Measurements from ENCODE around the gene KLHL28. TPM values are rescaled to one million over a fixed set of nuclear protein-coding genes. Genes with fewer than 3 reads are reported as not detected.
A peak's percentile ranks its signal among the peaks of the same experiment; 100 is the strongest.

Gene KLHL28
- total RNA-seq, 6 experiments from 2014 or later, result 6.6 to 9.6 (median 8.5) TPM

- Mint-ChIP-seq H3K36me3 (ENCODE audit: low read depth) (no peaks in the 10 kb centered on the region), H3K27me3 (ENCODE audit: insufficient read depth) (peaks cover 8% of the 10 kb centered on the region), H3K27ac (no peak overlapping the region), H3K9me3 (peaks cover 8% of the 10 kb centered on the region; the same call in 1 of the 2 replicates), H3K4me1 (ENCODE audit: low read depth) (no peaks in the 10 kb centered on the region), H3K4me3 (no peak overlapping the region)
- DNase-seq, result peak; percentile 19
- no peak for TF ChIP-seq CTCF (IDR thresholded peaks at IDR 0.05)
These were observed 46.9 kb downstream of the KLHL28 start for GRCh38 chr14:44914849-44915248.

GRCh38 chr14:44912041-44912869 lies 49.5 kb downstream of the KLHL28 start:
- H3K36me3 Mint-ChIP-seq (ENCODE audit: low read depth), result no peaks in the 10 kb centered on the region
- H3K27ac Mint-ChIP-seq, result no peak overlapping the region
- H3K27me3 Mint-ChIP-seq (ENCODE audit: insufficient read depth), result peaks cover 8% of the 10 kb centered on the region
- H3K4me1 Mint-ChIP-seq (ENCODE audit: low read depth), result no peaks in the 10 kb centered on the region
- DNase-seq, result no peak
- no peak overlapping the region for H3K4me3 Mint-ChIP-seq
- peaks cover 8% of the 10 kb centered on the region; the same call in 1 of the 2 replicates for H3K9me3 Mint-ChIP-seq
- TF ChIP-seq CTCF (IDR thresholded peaks at IDR 0.05), result no peak

- H3K9me3 Mint-ChIP-seq, result peaks cover 8% of the 10 kb centered on the region; the same call in 1 of the 2 replicates
- no peak for DNase-seq
- no peak overlapping the region for H3K27ac Mint-ChIP-seq
- no peaks in the 10 kb centered on the region for H3K36me3 Mint-ChIP-seq (ENCODE audit: low read depth)
- no peaks in the 10 kb centered on the region for H3K4me1 Mint-ChIP-seq (ENCODE audit: low read depth)
- TF ChIP-seq CTCF (IDR thresholded peaks at IDR 0.05), result no peak
- H3K4me3 Mint-ChIP-seq, result no peak overlapping the region
- H3K27me3 Mint-ChIP-seq (ENCODE audit: insufficient read depth), result peaks cover 8% of the 10 kb centered on the region
These were observed 50.9 kb downstream of the KLHL28 start for GRCh38 chr14:44910821-44911220.

GRCh38 chr14:44901696-44902095 lies 60.1 kb downstream of the KLHL28 start:
- Mint-ChIP-seq H3K27me3 (ENCODE audit: insufficient read depth) (no peaks in the 10 kb centered on the region), H3K4me3 (no peak overlapping the region), H3K4me1 (ENCODE audit: low read depth) (peaks cover 21% of the 10 kb centered on the region), H3K36me3 (ENCODE audit: low read depth) (0 out of 2 replicates have a peak, but pooled peaks cover 4% of the 10 kb centered on the region), H3K27ac (no peak overlapping the region), H3K9me3 (peaks cover 4% of the 10 kb centered on the region)
- no peak for DNase-seq
- no peak for TF ChIP-seq CTCF (IDR thresholded peaks at IDR 0.05)

- Mint-ChIP-seq H3K4me3 (peak overlapping the region; percentile 95), H3K9me3 (peaks cover 8% of the 10 kb centered on the region), H3K4me1 (ENCODE audit: low read depth) (peaks cover 32% of the 10 kb centered on the region), H3K36me3 (ENCODE audit: low read depth) (0 out of 2 replicates have a peak, but pooled peaks cover 9% of the 10 kb centered on the region), H3K27ac (peak overlapping the region; percentile 91), H3K27me3 (ENCODE audit: insufficient read depth) (no peaks in the 10 kb centered on the region)
- TF ChIP-seq CTCF (IDR thresholded peaks at IDR 0.05), result no peak
- DNase-seq, result peak; percentile 16
These were observed 63.2 kb downstream of the KLHL28 start for GRCh38 chr14:44898551-44898950.

Data from HFFc6 (cell line).